B cell (primary cell): ENCODE results near the gene PAF1. TPM values are rescaled to one million over a fixed set of nuclear protein-coding genes. Genes with fewer than 3 reads are reported as not detected.

Experiments used
- ATAC-seq: fragments of 200-7000 bp; cut with Tn5 transposase; one replicate; pipeline ENCODE4 v1.10.0; 2021; ENCODE audit warnings: low read depth, mild to moderate bottlenecking, moderate number of reproducible peaks, moderate library complexity
- CTCF ChIA-PET: fragments of 350-600 bp; sonication (Branson Sonifier 250); formaldehyde crosslinking; loops from one replicate; lab custom pipeline; 2021; ENCODE audit warnings: antibody characterized with exemption, inconsistent platforms; lab: Charles Lee
- POLR2A ChIA-PET: fragments of 350-600 bp; sonication (Branson Sonifier 250); formaldehyde crosslinking; loops from one replicate; lab custom pipeline; 2021; ENCODE audit warnings: antibody characterized with exemption; lab: Charles Lee
- DNase-seq: peaks from one replicate; pipeline ENCODE4 v3.0.0; 2013
- H2AFZ ChIP-seq: 2 replicates; pipeline ENCODE4 v1.6.1; 2012; ENCODE audit warnings: mild to moderate bottlenecking, low read depth, low read length; ENCODE audit not compliant: insufficient read depth, poor library complexity, severe bottlenecking
- H3K27ac ChIP-seq, 2 donors: 1 replicate in 1 of 2; 2 replicates in 1 of 2; pipeline ENCODE4 v1.5.1; 2012 to 2013; ENCODE audit warnings: low read length in 2 of 2, mild to moderate bottlenecking in 2 of 2, moderate library complexity in 1 of 2
- H3K27me3 ChIP-seq, 4 experiments: fragments of 200-600 bp in 1 of 4; sonication (generic) in 1 of 4; replicated peaks in 1 of 4; 1 replicate in 2 of 4; 2 replicates in 2 of 4; pipeline versions ENCODE4 v1.6.1 to v1.7.0; 2013 to 2016; ENCODE audit warnings: low read length in 3 of 4, mild to moderate bottlenecking in 2 of 4, mixed read lengths in 1 of 4, moderate library complexity in 1 of 4; ENCODE audit not compliant: insufficient read depth in 4 of 4, control insufficient read depth in 3 of 4; ENCODE audit errors: control extremely low read depth in 1 of 4
- H3K36me3 ChIP-seq, 2 experiments: replicated peaks in 1 of 2; 1 replicate in 1 of 2; 2 replicates in 1 of 2; pipeline versions ENCODE4 v1.6.1 to v1.7.1; 2013; ENCODE audit warnings: low read length in 1 of 2; ENCODE audit not compliant: insufficient read depth in 2 of 2, control insufficient read depth in 1 of 2; ENCODE audit errors: control extremely low read depth in 1 of 2, extremely low read depth in 1 of 2
- H3K4me1 ChIP-seq, 2 donors: fragments of 200-600 bp in 1 of 2; sonication (generic) in 1 of 2; 1 replicate in 1 of 2; 2 replicates in 1 of 2; pipeline versions ENCODE4 v1.5.1 to v1.6.1; 2013 to 2017; ENCODE audit warnings: low read length in 2 of 2; ENCODE audit not compliant: control insufficient read depth in 2 of 2, insufficient read depth in 2 of 2
- H3K4me2 ChIP-seq: replicated peaks from 2 replicates; pipeline ENCODE3; 2012; ENCODE audit warnings: mild to moderate bottlenecking, low read depth, low read length; ENCODE audit not compliant: poor library complexity, severe bottlenecking
- H3K4me3 ChIP-seq, 5 experiments: fragments of 200-600 bp in 1 of 5; sonication (generic) in 1 of 5; 1 replicate in 3 of 5; 2 replicates in 2 of 5; pipeline versions ENCODE4 v1.5.1 to v1.7.0; 2011 to 2016; ENCODE audit warnings: low read length in 4 of 5, mild to moderate bottlenecking in 4 of 5, low read depth in 2 of 5, control low read depth in 1 of 5, moderate library complexity in 1 of 5; ENCODE audit not compliant: insufficient read depth in 1 of 5; ENCODE audit errors: control extremely low read depth in 1 of 5, extremely low read depth in 1 of 5
- H3K79me2 ChIP-seq: fragments of 200-600 bp; sonication (generic); one replicate; pipeline ENCODE4 v1.6.0; 2016; ENCODE audit warnings: low read length; ENCODE audit not compliant: control insufficient read depth, insufficient read depth
- H3K9ac ChIP-seq: fragments of 200-600 bp; sonication (generic); 2 replicates; pipeline ENCODE4 v1.6.1; 2017; ENCODE audit warnings: mild to moderate bottlenecking, low read length, moderate library complexity
- H3K9me3 ChIP-seq, 3 donors: one replicate each; pipeline versions ENCODE4 v1.6.1 to v1.7.1; 2013; ENCODE audit warnings: low read length in 2 of 3; ENCODE audit not compliant: control insufficient read depth in 2 of 3, insufficient read depth in 1 of 3; ENCODE audit errors: control extremely low read depth in 1 of 3
- H4K20me1 ChIP-seq: 2 replicates; pipeline ENCODE4 v1.6.0; 2012; ENCODE audit warnings: mild to moderate bottlenecking, low read length; ENCODE audit not compliant: insufficient read depth, control insufficient read depth, poor library complexity, severe bottlenecking
- H3K27ac Mint-ChIP-seq: one replicate; pipeline ENCODE4 v1.8.0; 2021; ENCODE audit warnings: mixed read lengths
- H3K27me3 Mint-ChIP-seq: one replicate; pipeline ENCODE4 v1.8.0; 2021; ENCODE audit warnings: mixed read lengths
- H3K4me1 Mint-ChIP-seq: one replicate; pipeline ENCODE4 v1.8.0; 2021; ENCODE audit warnings: mixed read lengths
- H3K4me3 Mint-ChIP-seq: one replicate; pipeline ENCODE4 v1.8.0; 2021; ENCODE audit warnings: mixed read lengths
- H3K9me3 Mint-ChIP-seq: one replicate; pipeline ENCODE4 v1.8.0; 2022; ENCODE audit warnings: mixed read lengths; ENCODE audit not compliant: insufficient read depth
- CTCF ChIP-seq: fragments of 200-600 bp; IDR thresholded peaks from one replicate; pipeline ENCODE4 v1.8.0; 2022; ENCODE audit warnings: antibody characterized with exemption, mild to moderate bottlenecking
- EZH2 ChIP-seq: IDR thresholded peaks from 2 replicates; pipeline ENCODE4 v1.6.1; 2012; ENCODE audit warnings: borderline replicate concordance, low read depth, mild to moderate bottlenecking, moderate library complexity, low read length; ENCODE audit not compliant: insufficient read depth, poor library complexity, severe bottlenecking
- WGBS: methylation state at CpG from one replicate; pipeline ENCODE4 v1.1.5; 2013; ENCODE audit warnings: missing lambda C conversion rate; ENCODE audit not compliant: insufficient coverage; 5-methylcytosine and 5-hydroxymethylcytosine counted together
- intact Hi-C: fragments of 100-400 bp; cut with micrococcal nuclease; formaldehyde crosslinking; loops from one replicate; pipeline ENCODE4 v1.10.0; 2022
- polyA plus RNA-seq: library from polyadenylated mRNA; depleted of rRNA; stranded (reverse); fragments of >200 nt; gene quantifications from 2 replicates; pipeline ENCODE4 v1.2.3, GENCODE V29; 2012
- total RNA-seq, 2 donors: library from RNA; stranded (reverse); fragments of 120-200 nt in 1 of 2; gene quantifications; 1 replicate in 1 of 2; 2 replicates in 1 of 2; pipeline versions ENCODE4 v1.2.3 to v1.2.4, GENCODE V29; 2013 to 2022

PAF1 gene
- total and polyA plus RNA-seq, 2 donors (not counting 1 experiment from before 2014, with no cell fraction given), result 59.9 to 387 TPM

- peaks cover 0 to 38% of the 10 kb centered on the region in 2 experiments for H3K36me3 ChIP-seq
- Mint-ChIP-seq H3K9me3 (no peaks in the 10 kb centered on the region), H3K4me3 (no peak overlapping the region), H3K4me1 (peaks cover 17% of the 10 kb centered on the region), H3K27ac (no peak overlapping the region), H3K27me3 (no peaks in the 10 kb centered on the region)
- no peak overlapping the region for H3K27ac ChIP-seq
- ChIA-PET CTCF (interaction anchor here (1.1 to 2.6 kb wide), 2 partner anchors 9 to 17 kb away, joined by 3 to 14 read pairs; partner anchors contain the start of gene RPS16), POLR2A (interaction anchor here (3.5 kb wide), 1 partner anchor 17 kb away, joined by 9 read pairs; the partner anchor contains the start of gene RPS16)
- no peak overlapping the region for H3K4me2 ChIP-seq
- intact Hi-C loops, result no loop called here
- H3K27me3 ChIP-seq, result no peaks in the 10 kb centered on the region
- H4K20me1 ChIP-seq, result no peaks in the 10 kb centered on the region
- no peak overlapping the region for H2AFZ ChIP-seq
- TF ChIP-seq EZH2 (no peak), CTCF (no peak)
- DNase-seq (no peak), ATAC-seq (no peak)
- H3K4me3 ChIP-seq, result no peak overlapping the region
- H3K9me3 ChIP-seq, result peaks cover 0 to 2% (median 0%) of the 10 kb centered on the region in 3 donors
- peaks cover 3 to 4% of the 10 kb centered on the region in 2 donors for H3K4me1 ChIP-seq
- no peak overlapping the region for H3K9ac ChIP-seq
- WGBS, result 89% methylated on average over 4 of the region's 9 CpGs
- no peaks in the 10 kb centered on the region for H3K79me2 ChIP-seq
Measured at GRCh38 chr19:39419003-39419402, 28.1 kb upstream of the PAF1 start.

GRCh38 chr19:39417463-39418181 lies 26.7 kb upstream of the PAF1 start:
- intact Hi-C loops, result no loop called here
- no peak for ATAC-seq

More at GRCh38 chr19:39417463-39418181, 26.7 kb upstream of the PAF1 start:
- Histone ChIP-seq H3K9me3 (peaks cover 0 to 2% (median 0%) of the 10 kb centered on the region in 3 donors), H4K20me1 (no peaks in the 10 kb centered on the region), H3K79me2 (peaks cover 5% of the 10 kb centered on the region), H3K36me3 (peaks cover 0 to 29% of the 10 kb centered on the region in 2 experiments), H3K4me2 (no peak overlapping the region), H3K4me3 (no peak overlapping the region), H3K4me1 (peaks cover 7 to 13% of the 10 kb centered on the region in 2 donors), H3K9ac (no peak overlapping the region), H3K27me3 (no peaks in the 10 kb centered on the region), H3K27ac (peak overlapping the region in 1 of 2 donors; percentile 30), H2AFZ (no peak overlapping the region)
- H3K4me3 Mint-ChIP-seq, result peak overlapping the region; percentile 16
- H3K9me3 Mint-ChIP-seq, result no peaks in the 10 kb centered on the region
- peak overlapping the region; percentile 78 for H3K27ac Mint-ChIP-seq
- no peak for DNase-seq
- H3K27me3 Mint-ChIP-seq, result no peaks in the 10 kb centered on the region
- 74% methylated on average over 21 of the region's 30 CpGs for WGBS
- ChIA-PET CTCF (interaction anchor here (2.6 kb wide), 1 partner anchor 10 kb away, joined by 14 read pairs; no protein-coding TSS in a partner anchor), POLR2A (interaction anchor here (0.6 to 1.1 kb wide), 2 partner anchors 10 to 12 kb away, joined by 5 to 7 read pairs; no protein-coding TSS in a partner anchor)
- no peak for TF ChIP-seq EZH2
- TF ChIP-seq CTCF, result no peak
- peaks cover 22% of the 10 kb centered on the region for H3K4me1 Mint-ChIP-seq
